PC-9 (cell line): Measurements from ENCODE around the gene IRX5. TPM values are rescaled to one million over a fixed set of nuclear protein-coding genes. Genes with fewer than 3 reads are reported as not detected.

Experiments
- BruUV-seq: library from RNA; stranded (reverse); fragments of 400-500 nt; replicated peaks from 2 replicates; lab custom pipeline; 2021; lab: Mats Ljungman, UMichigan
- CTCF ChIA-PET: fragments of 300-600 bp; sonication (Branson Sonifier 250); formaldehyde crosslinking; loops from one replicate; lab custom pipeline; 2022; ENCODE audit warnings: antibody characterized with exemption; lab: Charles Lee
- POLR2A ChIA-PET: fragments of 300-600 bp; sonication (Branson Sonifier 250); formaldehyde crosslinking; loops from one replicate; lab custom pipeline; 2022; ENCODE audit warnings: antibody characterized with exemption; ENCODE audit not compliant: unreplicated experiment; lab: Charles Lee
- DNase-seq, 2 experiments: peaks; one replicate each; pipeline versions ENCODE4 v3.0.0 to v3.0.0-alpha.2; 2015 to 2022; ENCODE audit warnings: mixed read lengths in 1 of 2
- H2AFZ ChIP-seq: fragments of 200-600 bp; sonication (generic); 2 replicates; pipeline ENCODE4 v1.8.1; 2017; ENCODE audit warnings: antibody characterized with exemption
- H3F3A ChIP-seq: fragments of 200-600 bp; sonication (generic); 2 replicates; pipeline ENCODE4 v1.8.1; 2017; ENCODE audit warnings: antibody characterized with exemption, mild to moderate bottlenecking, low read depth; ENCODE audit not compliant: insufficient read depth
- H3K27ac ChIP-seq: fragments of 200-600 bp; sonication (generic); 2 replicates; pipeline ENCODE4 v1.6.1; 2016; ENCODE audit warnings: mixed run types
- H3K27me3 ChIP-seq: fragments of 200-600 bp; sonication (generic); 2 replicates; pipeline ENCODE4 v1.6.1; 2016; ENCODE audit warnings: low read depth, mixed run types; ENCODE audit not compliant: insufficient read depth
- H3K36me3 ChIP-seq: fragments of 200-600 bp; sonication (generic); 2 replicates; pipeline ENCODE4 v1.6.1; 2016; ENCODE audit warnings: low read depth, mixed run types
- H3K4me1 ChIP-seq: fragments of 200-600 bp; sonication (generic); replicated peaks from 2 replicates; pipeline ENCODE4 v1.6.1; 2016; ENCODE audit warnings: mixed run types; ENCODE audit not compliant: insufficient read depth
- H3K4me2 ChIP-seq: fragments of 200-600 bp; sonication (generic); 2 replicates; pipeline ENCODE4 v1.6.1; 2017; ENCODE audit warnings: mixed run types
- H3K4me3 ChIP-seq: fragments of 200-600 bp; sonication (generic); 2 replicates; pipeline ENCODE4 v1.6.1; 2016; ENCODE audit warnings: mixed run types
- H3K79me2 ChIP-seq: fragments of 200-600 bp; sonication (generic); 2 replicates; pipeline ENCODE4 v1.6.1; 2017; ENCODE audit warnings: low read depth, mixed run types
- H3K9me2 ChIP-seq: fragments of 200-600 bp; sonication (generic); 2 replicates; pipeline ENCODE4 v1.8.1; 2017; ENCODE audit warnings: mild to moderate bottlenecking; ENCODE audit not compliant: insufficient read depth
- H3K9me3 ChIP-seq: fragments of 200-600 bp; sonication (generic); 2 replicates; pipeline ENCODE4 v1.8.1; 2016; ENCODE audit warnings: low read depth; ENCODE audit not compliant: insufficient read depth
- H4K20me1 ChIP-seq: fragments of 200-600 bp; sonication (generic); 2 replicates; pipeline ENCODE4 v1.8.1; 2017; ENCODE audit not compliant: insufficient read depth
- CTCF ChIP-seq: fragments of 200-600 bp; sonication (generic); conservative IDR thresholded peaks from 2 replicates; pipeline ENCODE4 v1.6.1; 2017; ENCODE audit warnings: mixed run types, antibody characterized with exemption, mild to moderate bottlenecking, moderate library complexity
- EZH2 ChIP-seq: fragments of 200-600 bp; sonication (generic); IDR thresholded peaks from 2 replicates; pipeline ENCODE4 v1.8.0; 2017; ENCODE audit warnings: antibody characterized with exemption, low read depth
- intact Hi-C: fragments of 100-400 bp; cut with micrococcal nuclease; formaldehyde crosslinking; loops from one replicate; pipeline ENCODE4 v1.10.0; 2022; ENCODE audit not compliant: unreplicated experiment
- total RNA-seq: library from RNA; stranded (reverse); gene quantifications from 2 replicates; pipeline ENCODE4 v1.2.3, GENCODE V29; 2021

The IRX5 gene
- total RNA-seq, 1 experiment from 2014 or later: not detected

DNA sequence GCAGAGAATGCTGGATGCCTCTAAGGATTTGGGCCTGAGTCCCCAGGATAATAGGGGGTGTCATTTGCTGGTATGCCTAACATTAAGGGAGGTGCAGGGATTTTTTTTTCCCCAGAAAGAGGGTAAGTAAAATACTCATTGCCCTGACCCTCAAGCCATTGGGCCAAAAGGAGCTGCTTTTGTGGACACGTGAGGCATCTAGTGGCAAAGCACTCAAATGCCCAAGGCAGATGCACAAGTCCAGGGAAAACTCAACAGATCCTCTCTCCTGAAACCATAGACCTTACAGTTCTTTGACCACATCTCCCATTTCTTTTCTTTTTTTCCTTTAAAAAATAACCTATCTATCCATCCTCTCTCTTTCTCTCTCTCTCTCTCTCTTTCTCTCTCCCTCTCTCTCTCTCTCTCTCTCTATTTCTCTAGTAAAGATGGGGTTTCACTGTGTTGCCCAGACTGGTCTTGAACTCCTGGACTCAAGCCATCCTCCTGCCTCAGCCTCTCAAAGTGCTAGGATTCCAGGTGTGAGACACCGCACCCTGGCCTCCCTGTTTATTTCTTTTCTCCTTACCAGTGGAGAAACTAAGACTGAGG, 11.8 kb downstream of the IRX5 start:
- Histone ChIP-seq H3K4me3 (no peak overlapping the region), H3K79me2 (no peaks in the 10 kb centered on the region), H3K27ac (no peak overlapping the region), H3K4me2 (no peak overlapping the region), H3F3A (no peaks in the 10 kb centered on the region), H3K36me3 (no peaks in the 10 kb centered on the region), H3K9me2 (no peaks in the 10 kb centered on the region), H4K20me1 (no peaks in the 10 kb centered on the region; the same call in 1 of the 2 replicates), H3K27me3 (no peaks in the 10 kb centered on the region), H2AFZ (no peak overlapping the region), H3K9me3 (no peaks in the 10 kb centered on the region), H3K4me1 (no peaks in the 10 kb centered on the region)
- TF ChIP-seq CTCF (no peak), EZH2 (no peak)
- POLR2A ChIA-PET: no interaction called here
- intact Hi-C loops: no loop called here
- BruUV-seq: no TSS peak
- CTCF ChIA-PET: no interaction called here
- no peak for DNase-seq

DNA sequence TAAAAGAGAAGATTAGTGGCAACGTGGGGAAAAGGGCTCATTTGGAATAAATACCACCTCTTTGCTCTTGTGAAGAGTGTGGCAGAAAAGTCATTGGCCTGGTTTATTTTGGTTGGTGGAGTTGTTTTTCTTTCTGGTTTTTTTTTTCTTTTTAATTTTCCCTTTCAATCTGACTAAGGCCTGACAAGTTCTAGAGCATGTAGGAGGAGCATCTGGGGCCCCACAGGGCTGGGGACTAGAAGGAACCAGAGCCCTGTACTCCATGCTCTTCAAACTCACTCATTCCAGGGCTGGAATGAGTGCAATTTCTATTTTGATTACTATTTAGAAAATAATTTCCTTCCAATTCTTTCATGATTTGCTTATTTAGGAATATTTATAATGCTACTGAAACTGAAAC, 13.3 kb downstream of the IRX5 start:
- no peak overlapping the region for H3K4me2 ChIP-seq
- no peaks in the 10 kb centered on the region for H3K9me3 ChIP-seq
- intact Hi-C loops: no loop called here
- no peaks in the 10 kb centered on the region for H3K79me2 ChIP-seq
- TF ChIP-seq CTCF: no peak
- TF ChIP-seq EZH2: no peak
- BruUV-seq: no TSS peak
- H3K27me3 ChIP-seq: no peaks in the 10 kb centered on the region
- no peaks in the 10 kb centered on the region; the same call in 1 of the 2 replicates for H4K20me1 ChIP-seq
- H3K9me2 ChIP-seq: no peaks in the 10 kb centered on the region
- no peaks in the 10 kb centered on the region for H3K4me1 ChIP-seq
- ChIA-PET CTCF (no interaction called here), POLR2A (no interaction called here)
- no peaks in the 10 kb centered on the region for H3K36me3 ChIP-seq
- no peak for DNase-seq
- H3F3A ChIP-seq: no peaks in the 10 kb centered on the region
- no peak overlapping the region for H3K27ac ChIP-seq
- H2AFZ ChIP-seq: no peak overlapping the region
- H3K4me3 ChIP-seq: no peak overlapping the region

GRCh38 chr16:54945063-54945462, 14.4 kb downstream of the IRX5 start:
- Histone ChIP-seq H3K27me3 (no peaks in the 10 kb centered on the region), H3K36me3 (no peaks in the 10 kb centered on the region), H3K4me2 (no peak overlapping the region), H3K79me2 (no peaks in the 10 kb centered on the region), H3K27ac (no peak overlapping the region), H3K9me3 (no peaks in the 10 kb centered on the region), H3K4me1 (no peaks in the 10 kb centered on the region), H3K9me2 (no peaks in the 10 kb centered on the region), H3K4me3 (no peak overlapping the region), H2AFZ (no peak overlapping the region), H3F3A (no peaks in the 10 kb centered on the region), H4K20me1 (no peaks in the 10 kb centered on the region; the same call in 1 of the 2 replicates)
- POLR2A ChIA-PET: no interaction called here
- BruUV-seq: no TSS peak
- intact Hi-C loops: no loop called here
- TF ChIP-seq EZH2 (no peak), CTCF (no peak)
- no peak for DNase-seq
- CTCF ChIA-PET: no interaction called here
